Coronary artery (tissue), 2 donors: ENCODE data around the gene CNTD1.

Experiments used
- DNase-seq: peaks from one replicate; pipeline ENCODE4 v3.0.0-alpha.2; 2017; ENCODE audit warnings: low spot score
- H3K27ac ChIP-seq, 2 donors: fragments of 200-600 bp; sonication (generic); one replicate each; pipeline ENCODE4 v1.5.1; 2016 to 2019
- H3K4me3 ChIP-seq: fragments of 200-600 bp; sonication (generic); 2 replicates; pipeline ENCODE4 v1.5.1; 2016; ENCODE audit warnings: mild to moderate bottlenecking, moderate library complexity
- TF ChIP-seq, protein P1 (sequence below): fragments of 200-600 bp; sonication (generic); IDR thresholded peaks from one replicate; pipeline ENCODE4 v1.5.1; 2019; ENCODE audit warnings: antibody characterized with exemption

Gene CNTD1

DNA sequence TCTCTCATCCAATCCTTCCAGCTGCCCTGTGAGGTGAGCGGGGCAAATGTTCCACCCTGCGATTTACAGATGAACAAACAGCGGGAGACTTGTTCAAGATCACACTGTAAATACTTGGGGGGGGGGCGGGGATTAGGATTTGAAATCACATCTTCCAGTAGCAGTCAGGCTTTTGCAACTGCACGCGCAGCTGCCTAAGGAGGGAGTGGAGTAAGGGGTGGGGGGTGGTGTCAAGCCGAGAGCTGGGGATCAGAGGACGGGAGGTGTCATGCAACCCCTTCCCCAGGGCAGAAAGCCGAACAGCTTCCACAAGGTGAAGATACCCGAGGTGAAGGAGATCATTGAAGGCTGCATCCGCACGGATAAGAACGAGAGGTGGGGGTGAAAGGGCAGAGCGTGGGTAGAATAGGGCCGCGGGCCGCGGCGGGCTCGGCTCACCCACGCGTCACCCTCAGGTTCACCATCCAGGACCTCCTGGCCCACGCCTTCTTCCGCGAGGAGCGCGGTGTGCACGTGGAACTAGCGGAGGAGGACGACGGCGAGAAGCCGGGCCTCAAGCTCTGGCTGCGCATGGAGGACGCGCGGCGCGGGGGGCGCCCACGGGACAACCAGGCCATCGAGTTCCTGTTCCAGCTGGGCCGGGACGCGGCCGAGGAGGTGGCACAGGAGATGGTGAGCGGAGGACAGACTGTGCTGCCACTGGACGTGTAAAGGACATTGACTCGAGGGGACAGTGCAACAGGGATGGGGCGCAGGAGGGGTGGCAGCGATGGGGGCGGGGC, 13.7 kb upstream of the CNTD1 start:
- H3K4me3 ChIP-seq, result peak overlapping the region; percentile 28
- H3K27ac ChIP-seq, result no peak overlapping the region
- TF ChIP-seq, protein P1, sequence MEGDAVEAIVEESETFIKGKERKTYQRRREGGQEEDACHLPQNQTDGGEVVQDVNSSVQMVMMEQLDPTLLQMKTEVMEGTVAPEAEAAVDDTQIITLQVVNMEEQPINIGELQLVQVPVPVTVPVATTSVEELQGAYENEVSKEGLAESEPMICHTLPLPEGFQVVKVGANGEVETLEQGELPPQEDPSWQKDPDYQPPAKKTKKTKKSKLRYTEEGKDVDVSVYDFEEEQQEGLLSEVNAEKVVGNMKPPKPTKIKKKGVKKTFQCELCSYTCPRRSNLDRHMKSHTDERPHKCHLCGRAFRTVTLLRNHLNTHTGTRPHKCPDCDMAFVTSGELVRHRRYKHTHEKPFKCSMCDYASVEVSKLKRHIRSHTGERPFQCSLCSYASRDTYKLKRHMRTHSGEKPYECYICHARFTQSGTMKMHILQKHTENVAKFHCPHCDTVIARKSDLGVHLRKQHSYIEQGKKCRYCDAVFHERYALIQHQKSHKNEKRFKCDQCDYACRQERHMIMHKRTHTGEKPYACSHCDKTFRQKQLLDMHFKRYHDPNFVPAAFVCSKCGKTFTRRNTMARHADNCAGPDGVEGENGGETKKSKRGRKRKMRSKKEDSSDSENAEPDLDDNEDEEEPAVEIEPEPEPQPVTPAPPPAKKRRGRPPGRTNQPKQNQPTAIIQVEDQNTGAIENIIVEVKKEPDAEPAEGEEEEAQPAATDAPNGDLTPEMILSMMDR, result no peak
- no peak for DNase-seq

DNA sequence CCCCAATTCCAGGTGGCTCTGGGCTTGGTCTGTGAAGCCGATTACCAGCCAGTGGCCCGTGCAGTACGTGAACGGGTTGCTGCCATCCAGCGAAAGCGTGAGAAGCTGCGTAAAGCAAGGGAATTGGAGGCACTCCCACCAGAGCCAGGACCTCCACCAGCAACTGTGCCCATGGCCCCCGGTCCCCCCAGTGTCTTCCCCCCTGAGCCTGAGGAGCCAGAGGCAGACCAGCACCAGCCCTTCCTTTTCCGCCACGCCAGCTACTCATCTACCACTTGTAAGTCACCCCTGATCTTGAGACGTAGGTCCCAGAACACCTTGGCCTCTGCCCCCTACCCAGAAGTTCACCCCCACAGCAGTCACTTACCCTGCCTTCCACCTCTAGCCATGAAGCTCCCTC, 11.4 kb upstream of the CNTD1 start:
- H3K4me3 ChIP-seq, result no peak overlapping the region
- no peak for DNase-seq
- H3K27ac ChIP-seq, result no peak overlapping the region
- TF ChIP-seq, protein P1, result no peak

DNA sequence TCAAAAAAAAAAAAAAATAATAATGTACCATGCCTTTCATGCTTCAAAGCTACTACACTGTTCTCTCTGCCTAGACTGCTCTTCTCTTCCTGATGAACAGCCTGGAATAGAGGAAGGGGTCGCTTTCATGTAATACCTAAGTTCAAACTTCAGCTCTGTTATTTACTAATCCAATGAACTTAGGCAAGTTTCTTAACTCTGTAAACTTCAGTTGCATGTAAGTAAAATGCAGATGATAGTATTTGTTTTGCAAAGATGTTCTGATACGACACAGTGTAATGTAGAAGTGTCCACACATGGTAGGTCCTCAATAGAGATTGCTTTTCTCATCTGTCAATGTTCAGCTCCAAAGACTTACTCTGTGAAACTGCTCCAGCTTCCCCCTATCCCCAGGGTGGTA, 6.7 kb upstream of the CNTD1 start:
- no peak overlapping the region for H3K4me3 ChIP-seq
- DNase-seq, result no peak
- TF ChIP-seq, protein P1, result no peak
- no peak overlapping the region for H3K27ac ChIP-seq

DNA sequence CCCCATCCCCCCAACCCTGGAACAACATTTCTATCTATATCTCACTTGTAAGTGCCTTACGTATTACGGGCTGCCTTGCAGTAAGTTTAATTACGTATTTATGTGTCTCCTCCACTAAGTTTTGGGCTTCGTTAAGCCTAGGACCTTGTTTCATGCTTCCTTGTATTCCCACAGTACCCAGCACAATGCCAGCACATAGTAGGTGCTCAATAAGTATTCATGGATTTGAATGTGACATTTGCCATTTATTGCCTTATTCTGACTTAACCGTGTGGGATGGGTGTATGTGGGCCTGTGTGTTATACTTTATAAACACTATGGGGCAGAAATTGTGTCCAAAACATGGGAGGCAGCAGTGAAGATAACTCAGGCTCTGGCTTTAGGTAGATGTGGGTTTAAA, 6.1 kb upstream of the CNTD1 start:
- TF ChIP-seq, protein P1, result no peak
- Histone ChIP-seq H3K4me3 (no peak overlapping the region), H3K27ac (no peak overlapping the region)
- DNase-seq, result no peak

DNA sequence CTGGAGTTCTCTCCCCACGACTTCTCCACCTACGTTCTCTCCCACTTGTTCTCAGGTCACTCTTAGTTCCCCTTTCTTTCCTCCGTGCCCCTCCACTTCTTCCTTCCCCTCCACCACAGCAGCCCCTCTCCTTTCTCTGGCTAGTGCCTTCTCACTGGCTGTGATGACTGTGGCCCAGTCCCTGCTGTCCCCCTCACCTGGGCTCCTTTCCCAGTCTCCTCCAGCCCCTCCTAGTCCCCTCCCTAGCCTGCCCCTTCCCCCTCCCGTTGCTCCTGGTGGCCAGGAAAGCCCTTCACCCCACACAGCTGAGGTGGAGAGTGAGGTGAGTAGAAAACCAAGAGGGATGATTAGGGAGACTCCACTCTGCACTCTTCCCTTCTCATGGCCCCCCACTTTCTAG, 3.6 kb upstream of the CNTD1 start:
- Histone ChIP-seq H3K27ac (no peak overlapping the region), H3K4me3 (no peak overlapping the region)
- DNase-seq, result peak; percentile 38
- TF ChIP-seq, protein P1, result no peak

DNA sequence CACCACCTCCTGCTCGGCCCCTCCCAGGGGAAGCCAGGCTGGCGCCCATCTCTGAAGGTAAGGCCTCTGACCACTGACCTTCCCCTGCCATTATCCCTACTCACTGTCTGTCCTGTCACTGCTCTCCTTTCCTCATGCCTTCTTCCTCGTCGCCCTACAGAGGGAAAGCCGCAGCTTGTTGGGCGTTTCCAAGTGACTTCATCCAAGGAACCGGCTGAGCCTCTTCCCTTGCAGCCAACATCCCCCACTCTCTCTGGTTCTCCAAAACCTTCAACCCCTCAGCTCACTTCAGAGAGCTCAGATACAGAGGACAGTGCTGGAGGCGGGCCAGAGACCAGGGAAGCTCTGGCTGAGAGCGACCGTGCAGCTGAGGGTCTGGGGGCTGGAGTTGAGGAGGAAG, 3.2 kb upstream of the CNTD1 start:
- Histone ChIP-seq H3K4me3 (no peak overlapping the region), H3K27ac (no peak overlapping the region)
- no peak for DNase-seq
- TF ChIP-seq, protein P1, result no peak

DNA sequence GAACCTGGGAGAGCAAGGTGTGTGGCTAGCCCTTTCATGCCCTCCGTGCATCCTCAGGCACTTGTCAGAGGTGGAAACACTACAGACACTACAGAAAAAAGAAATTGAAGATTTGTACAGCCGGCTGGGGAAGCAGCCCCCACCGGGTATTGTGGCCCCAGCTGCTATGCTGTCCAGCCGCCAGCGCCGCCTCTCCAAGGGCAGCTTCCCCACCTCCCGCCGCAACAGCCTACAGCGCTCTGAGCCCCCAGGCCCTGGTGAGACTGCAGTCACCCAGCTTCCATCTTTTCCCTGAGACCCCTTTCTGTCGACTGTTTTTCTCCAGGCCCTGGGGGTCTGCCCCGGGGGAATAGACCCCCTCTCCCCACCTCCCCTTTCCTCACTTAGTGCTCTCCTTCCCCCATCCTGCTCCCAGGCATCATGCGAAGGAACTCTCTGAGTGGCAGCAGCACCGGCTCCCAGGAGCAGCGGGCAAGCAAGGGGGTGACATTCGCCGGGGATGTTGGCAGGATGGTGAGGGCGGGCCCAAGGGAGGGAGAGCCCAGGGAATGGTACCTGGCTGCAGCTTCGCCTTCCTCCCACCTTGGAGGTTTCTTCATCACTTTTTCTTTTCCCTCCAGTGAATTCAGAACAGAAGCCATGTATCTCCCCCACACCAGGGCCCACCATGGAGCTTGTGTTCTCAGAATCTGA, 2.4 kb upstream of the CNTD1 start:
- TF ChIP-seq, protein P1, result no peak
- DNase-seq, result peak; percentile 17
- no peak overlapping the region for H3K27ac ChIP-seq
- no peak overlapping the region for H3K4me3 ChIP-seq
